GM23248 (cell line): Measurements from ENCODE around the gene SEC24D.

ENCODE experiments used
- EZH2 ChIP-seq: fragments of 200-600 bp; sonication (generic); IDR thresholded peaks from 2 replicates; pipeline ENCODE4 v1.6.1; 2018; ENCODE audit warnings: antibody characterized with exemption, mild to moderate bottlenecking; ENCODE audit not compliant: insufficient read depth, poor library complexity, severe bottlenecking
- EZH2phosphoT487 ChIP-seq: fragments of 200-600 bp; sonication (generic); IDR thresholded peaks from 2 replicates; pipeline ENCODE4 v1.6.1; 2018; ENCODE audit warnings: antibody characterized with exemption, moderate library complexity, mild to moderate bottlenecking, low read depth; ENCODE audit not compliant: insufficient read depth

GRCh38 chr4:118741301-118741855 lies 94.5 kb downstream of the SEC24D start:
- TF ChIP-seq EZH2phosphoT487 (no peak), EZH2 (no peak)
